Activated CD8-positive, alpha-beta T cell treated with anti-CD3 and anti-CD28 coated beads, Interleukin-2, amount 10 ng/mL, durations not matched to agents 7 days and 5 days (primary cell): Measurements from ENCODE around the gene VAMP8. TPM values are rescaled to one million over a fixed set of nuclear protein-coding genes. Genes with fewer than 3 reads are reported as not detected.
"Not testable (repeated sequence)": the region's sequence is repeated elsewhere in the genome, so short reads cannot be mapped to it uniquely, and the experiment has no call there.

Experiments used
- ATAC-seq: fragments of 150-1000 bp; cut with Tn5 transposase; one replicate; pipeline ENCODE4 v1.10.0; 2021; ENCODE audit warnings: moderate library complexity
- CTCF ChIA-PET: fragments of 350-600 bp; sonication (Branson Sonifier 250); formaldehyde crosslinking; loops from one replicate; lab custom pipeline; 2021; ENCODE audit warnings: antibody characterized with exemption; lab: Charles Lee
- POLR2A ChIA-PET: fragments of 350-600 bp; sonication (Branson Sonifier 250); formaldehyde crosslinking; loops from one replicate; lab custom pipeline; 2021; ENCODE audit warnings: antibody characterized with exemption; lab: Charles Lee
- DNase-seq: peaks from one replicate; pipeline ENCODE4 v3.0.0-alpha.2; 2020
- H3K27ac Mint-ChIP-seq: one replicate; pipeline ENCODE4 v1.8.0; 2021; ENCODE audit warnings: mild to moderate bottlenecking, mixed read lengths
- H3K27me3 Mint-ChIP-seq: one replicate; pipeline ENCODE4 v1.8.0; 2021; ENCODE audit warnings: low read depth, mixed read lengths
- H3K36me3 Mint-ChIP-seq: one replicate; pipeline ENCODE4 v1.8.0; 2021; ENCODE audit warnings: low read depth, mixed read lengths
- H3K4me1 Mint-ChIP-seq: one replicate; pipeline ENCODE4 v1.8.0; 2021; ENCODE audit warnings: low read depth, mixed read lengths
- H3K4me3 Mint-ChIP-seq: one replicate; pipeline ENCODE4 v1.8.0; 2021; ENCODE audit warnings: mild to moderate bottlenecking, mixed read lengths
- H3K9me3 Mint-ChIP-seq: one replicate; pipeline ENCODE4 v1.8.0; 2022; ENCODE audit warnings: mixed read lengths; ENCODE audit not compliant: insufficient read depth
- total RNA-seq, 2 experiments: library from RNA; stranded (reverse); gene quantifications; one replicate each; pipeline ENCODE4 v1.2.3, GENCODE V29; 2021

VAMP8 gene
- total RNA-seq, 2 experiments from 2014 or later, result 141 to 148 TPM

GRCh38 chr2:85560403-85560726 is 17.0 kb upstream of the VAMP8 start:
- CTCF ChIA-PET, result interaction anchor here (0.6 to 4.9 kb wide), 6 partner anchors 9 to 260 kb away, joined by 3 to 32 read pairs (median 3); partner anchors contain the start of gene SH2D6
- POLR2A ChIA-PET, result interaction anchor here (0.7 to 2.1 kb wide), 10 partner anchors 10 to 1193 kb away, joined by 3 to 13 read pairs (median 4); partner anchors contain the start of genes MAT2A, RNF181, SH2D6 and VAMP5
- not testable (repeated sequence) for H3K9me3 Mint-ChIP-seq, ATAC-seq, DNase-seq, H3K27me3 Mint-ChIP-seq
- Mint-ChIP-seq H3K4me3 (peak overlapping the region; percentile 99), H3K36me3 (peaks cover 12% of the 10 kb centered on the region), H3K4me1 (peaks cover 38% of the 10 kb centered on the region), H3K27ac (peak overlapping the region; percentile 99)

- peaks cover 38% of the 10 kb centered on the region for H3K4me1 Mint-ChIP-seq
These were observed 16.5 kb upstream of the VAMP8 start for GRCh38 chr2:85560812-85561279.

GRCh38 chr2:85561280-85562212 is 15.8 kb upstream of the VAMP8 start, which contains the start of gene GGCX:
Gene GGCX (minus strand): TSS chr2:85561493. CDS start chr2:85561428, 65 bp downstream.
- ATAC-seq (peak; percentile 97), DNase-seq (peak; percentile 97)
- POLR2A ChIA-PET, result interaction anchor here (0.6 to 2.1 kb wide), 13 partner anchors 9 to 245 kb away, joined by 3 to 13 read pairs (median 4); partner anchors contain the start of genes C2orf68, ELMOD3, RETSAT and RNF181
- CTCF ChIA-PET, result interaction anchor here (0.6 to 4.9 kb wide), 7 partner anchors 10 to 146 kb away, joined by 3 to 32 read pairs (median 3); partner anchors contain the start of genes MAT2A and SH2D6
- H3K36me3 Mint-ChIP-seq, result peaks cover 11% of the 10 kb centered on the region
- no peaks in the 10 kb centered on the region for H3K9me3 Mint-ChIP-seq
- no peaks in the 10 kb centered on the region for H3K27me3 Mint-ChIP-seq
- H3K27ac Mint-ChIP-seq, result peak within 1 kb of the TSS; percentile 99
- H3K4me1 Mint-ChIP-seq, result peaks cover 38% of the 10 kb centered on the region
- H3K4me3 Mint-ChIP-seq, result peak within 1 kb of the TSS; percentile 99

More at GRCh38 chr2:85560812-85561279, 16.5 kb upstream of the VAMP8 start:
- Mint-ChIP-seq H3K36me3 (peaks cover 11% of the 10 kb centered on the region), H3K27me3 (no peaks in the 10 kb centered on the region), H3K9me3 (no peaks in the 10 kb centered on the region), H3K27ac (peak overlapping the region; percentile 99), H3K4me3 (peak overlapping the region; percentile 99)
- POLR2A ChIA-PET, result interaction anchor here (0.6 to 2.1 kb wide), 13 partner anchors 9 to 1193 kb away, joined by 3 to 13 read pairs (median 4); partner anchors contain the start of genes C2orf68, ELMOD3, MAT2A and RETSAT
- CTCF ChIA-PET, result interaction anchor here (0.6 to 4.9 kb wide), 7 partner anchors 9 to 261 kb away, joined by 3 to 32 read pairs (median 3); partner anchors contain the start of genes MAT2A and SH2D6
- peak; percentile 37 for DNase-seq
- ATAC-seq, result peak; percentile 26

- POLR2A ChIA-PET, result interaction anchor here (0.6 to 1.3 kb wide), 2 partner anchors 31 to 111 kb away, joined by 3 to 4 read pairs; partner anchors contain the start of gene RNF181
These were observed 13.2 kb upstream of the VAMP8 start for GRCh38 chr2:85564144-85564563.

GRCh38 chr2:85566265-85566664 is 11.1 kb upstream of the VAMP8 start:
- ChIA-PET CTCF (interaction anchor here (1.4 to 3.8 kb wide), 2 partner anchors 14 to 19 kb away, joined by 4 to 10 read pairs; no protein-coding TSS in a partner anchor), POLR2A (interaction anchor here (0.9 to 1.7 kb wide), 3 partner anchors 159 to 238 kb away, joined by 3 to 6 read pairs (median 3); partner anchors contain the start of genes ELMOD3, RETSAT and TGOLN2)
- peaks cover 16% of the 10 kb centered on the region for H3K4me1 Mint-ChIP-seq

More at GRCh38 chr2:85564144-85564563, 13.2 kb upstream of the VAMP8 start:
- peaks cover 2% of the 10 kb centered on the region for H3K36me3 Mint-ChIP-seq
- DNase-seq (no peak), ATAC-seq (no peak)
- H3K9me3 Mint-ChIP-seq, result no peaks in the 10 kb centered on the region
- no peak overlapping the region for H3K4me3 Mint-ChIP-seq
- peak overlapping the region; percentile 7 for H3K27ac Mint-ChIP-seq
- CTCF ChIA-PET, result interaction anchor here (3.8 kb wide), 1 partner anchor 12 kb away, joined by 10 read pairs; no protein-coding TSS in a partner anchor
- H3K27me3 Mint-ChIP-seq, result no peaks in the 10 kb centered on the region
- H3K4me1 Mint-ChIP-seq, result peaks cover 33% of the 10 kb centered on the region

GRCh38 chr2:85575739-85576138 is 1.6 kb upstream of the VAMP8 start:
- H3K27me3 Mint-ChIP-seq, result peaks cover 11% of the 10 kb centered on the region
- peaks cover 19% of the 10 kb centered on the region for H3K36me3 Mint-ChIP-seq
- DNase-seq, result no peak
- H3K4me3 Mint-ChIP-seq, result no peak overlapping the region
- no peak overlapping the region for H3K27ac Mint-ChIP-seq
- ChIA-PET POLR2A (no interaction called here), CTCF (no interaction called here)
- H3K4me1 Mint-ChIP-seq, result peaks cover 26% of the 10 kb centered on the region
- no peaks in the 10 kb centered on the region for H3K9me3 Mint-ChIP-seq
- no peak for ATAC-seq

More at GRCh38 chr2:85566265-85566664, 11.1 kb upstream of the VAMP8 start:
- no peaks in the 10 kb centered on the region for H3K9me3 Mint-ChIP-seq
- no peak for DNase-seq
- no peak overlapping the region for H3K27ac Mint-ChIP-seq
- no peaks in the 10 kb centered on the region for H3K36me3 Mint-ChIP-seq
- peaks cover 11% of the 10 kb centered on the region for H3K27me3 Mint-ChIP-seq
- H3K4me3 Mint-ChIP-seq, result no peak overlapping the region
- ATAC-seq, result no peak

GRCh38 chr2:85577063-85577385 is 362 bp upstream of the VAMP8 start:
- CTCF ChIA-PET, result interaction anchor here (0.7 to 1.8 kb wide), 3 partner anchors 15 to 60 kb away, joined by 3 to 6 read pairs (median 3); partner anchors contain the start of gene GGCX

GRCh38 chr2:85578243-85579180 is 1.1 kb downstream of the VAMP8 start:
- DNase-seq (peak; percentile 46), ATAC-seq (peak; percentile 46)
- H3K4me1 Mint-ChIP-seq, result peaks cover 44% of the 10 kb centered on the region
- ChIA-PET CTCF (interaction anchor here (0.8 to 1.8 kb wide), 6 partner anchors 9 to 607 kb away, joined by 3 to 6 read pairs (median 4); no protein-coding TSS in a partner anchor), POLR2A (interaction anchor here (0.6 to 3.3 kb wide), 10 partner anchors 9 to 251 kb away, joined by 3 to 26 read pairs (median 4); partner anchors contain the start of genes C2orf68, ELMOD3, GGCX and MAT2A)
- H3K9me3 Mint-ChIP-seq, result no peaks in the 10 kb centered on the region
- peak overlapping the region; percentile 95 for H3K4me3 Mint-ChIP-seq
- no peaks in the 10 kb centered on the region for H3K27me3 Mint-ChIP-seq
- H3K27ac Mint-ChIP-seq, result peak overlapping the region; percentile 85
- peaks cover 34% of the 10 kb centered on the region for H3K36me3 Mint-ChIP-seq

More at GRCh38 chr2:85577063-85577385, 362 bp upstream of the VAMP8 start:
- POLR2A ChIA-PET, result interaction anchor here (1.4 to 3.3 kb wide), 3 partner anchors 18 to 139 kb away, joined by 3 to 26 read pairs (median 8); partner anchors contain the start of genes MAT2A and RNF181
- Mint-ChIP-seq H3K27ac (no peak overlapping the region), H3K4me1 (peaks cover 33% of the 10 kb centered on the region), H3K36me3 (peaks cover 26% of the 10 kb centered on the region), H3K4me3 (peak overlapping the region; percentile 95), H3K27me3 (peaks cover 6% of the 10 kb centered on the region), H3K9me3 (no peaks in the 10 kb centered on the region)
- DNase-seq, result no peak
- no peak for ATAC-seq

GRCh38 chr2:85579266-85579935 is 2.0 kb downstream of the VAMP8 start:
- POLR2A ChIA-PET, result interaction anchor here (0.6 to 3.3 kb wide), 4 partner anchors 16 to 252 kb away, joined by 3 to 26 read pairs (median 5); partner anchors contain the start of genes RNF181 and TGOLN2
- H3K36me3 Mint-ChIP-seq, result peaks cover 35% of the 10 kb centered on the region
- ATAC-seq (no peak), DNase-seq (no peak)
- H3K27me3 Mint-ChIP-seq, result no peaks in the 10 kb centered on the region
- CTCF ChIA-PET, result interaction anchor here (0.7 to 1.5 kb wide), 2 partner anchors 31 to 59 kb away, joined by 3 to 4 read pairs; no protein-coding TSS in a partner anchor
- H3K4me1 Mint-ChIP-seq, result peaks cover 49% of the 10 kb centered on the region
- H3K27ac Mint-ChIP-seq, result peak overlapping the region; percentile 85
- peak overlapping the region; percentile 95 for H3K4me3 Mint-ChIP-seq
- no peaks in the 10 kb centered on the region for H3K9me3 Mint-ChIP-seq
